ENCODE results near the gene IL22RA1. TPM values are rescaled to one million over a fixed set of nuclear protein-coding genes. Genes with fewer than 3 reads are reported as not detected.

The IL22RA1 gene
- total RNA-seq, 4 donors from 2014 or later: 0.23 TPM; not detected in 3

DNA sequence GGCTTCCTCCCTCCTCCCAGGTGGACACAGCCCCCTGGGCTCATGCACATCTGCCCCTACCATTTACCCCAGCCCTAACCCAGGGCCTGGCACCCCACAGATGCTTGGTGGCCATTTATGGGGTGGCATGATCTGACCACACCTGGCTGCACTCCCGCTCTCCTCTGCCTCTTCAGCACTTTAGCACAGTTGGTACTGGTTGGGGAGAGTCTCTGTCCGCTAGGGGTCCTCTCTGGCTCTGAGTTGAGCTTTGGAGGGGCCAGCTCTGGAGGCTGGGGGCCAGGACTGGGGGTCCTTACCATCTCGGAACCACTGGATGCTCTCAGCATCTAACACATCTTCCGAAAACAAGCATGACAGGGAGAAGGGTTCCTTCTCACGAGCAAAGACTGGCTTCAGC lies 48.4 kb downstream of the IL22RA1 start:
- 71% methylated on average over 3 of the region's 5 CpGs for WGBS
- Histone ChIP-seq H3K27ac (replicated peaks in 1 of 4) (no peak overlapping the region), H3K4me3 (no peak overlapping the region), H3K27me3 (peaks cover 0 to 9% (median 0%) of the 10 kb centered on the region in 4 donors), H3K9me3 (no peaks in the 10 kb centered on the region), H3K36me3 (peaks cover 0 to 50% (median 0%) of the 10 kb centered on the region in 4 donors), H3K4me1 (peaks cover 0 to 19% (median 15%) of the 10 kb centered on the region in 4 donors)
- intact Hi-C loops (cut with DNase I): no loop called here
- no peak for TF ChIP-seq CTCF (IDR thresholded peaks at IDR 0.05)
- no peak for TF ChIP-seq POLR2A (IDR thresholded peaks at IDR 0.05; ENCODE audit: low read depth)
- no peak for TF ChIP-seq POLR2AphosphoS5 (IDR thresholded peaks at IDR 0.05)
- TF ChIP-seq EP300 (IDR thresholded peaks at IDR 0.05): no peak
- no peak for DNase-seq (ENCODE audit: extremely low spot score)

DNA sequence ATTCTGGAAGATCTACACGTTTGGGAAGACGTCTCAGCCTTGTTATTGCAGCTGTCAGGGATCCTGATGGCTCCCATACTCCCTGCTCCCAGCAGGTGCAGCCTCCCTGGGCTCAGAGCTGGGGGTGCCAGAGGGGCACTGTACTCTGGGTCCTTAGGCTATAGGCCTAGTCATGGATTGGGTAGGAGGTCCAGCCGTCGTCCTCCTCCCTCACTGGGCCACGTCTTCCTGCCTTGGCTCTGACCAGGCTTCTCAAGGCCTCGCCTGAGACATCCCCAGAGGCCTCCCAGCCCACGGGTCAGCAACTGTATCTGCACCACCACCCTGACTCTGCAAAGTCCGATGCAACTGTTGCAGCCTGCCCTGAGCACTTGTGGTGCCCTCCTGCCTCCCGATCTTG lies 49.2 kb downstream of the IL22RA1 start:
- H3K9me3 ChIP-seq: no peaks in the 10 kb centered on the region
- TF ChIP-seq CTCF (IDR thresholded peaks at IDR 0.05) (no peak), POLR2AphosphoS5 (IDR thresholded peaks at IDR 0.05) (no peak), POLR2A (IDR thresholded peaks at IDR 0.05; ENCODE audit: low read depth) (no peak), EP300 (IDR thresholded peaks at IDR 0.05) (no peak)
- WGBS: 77% methylated on average over 9 of the region's 9 CpGs
- no peak overlapping the region for H3K4me3 ChIP-seq
- no peak for DNase-seq (ENCODE audit: extremely low spot score)
- intact Hi-C loops (cut with DNase I): no loop called here
- H3K27me3 ChIP-seq: peaks cover 0 to 9% (median 0%) of the 10 kb centered on the region in 4 donors
- H3K36me3 ChIP-seq: peaks cover 0 to 58% (median 0%) of the 10 kb centered on the region in 4 donors
- H3K4me1 ChIP-seq: peaks cover 0 to 22% (median 15%) of the 10 kb centered on the region in 4 donors
- no peak overlapping the region for H3K27ac ChIP-seq (replicated peaks in 1 of 4)

- no peak for DNase-seq (ENCODE audit: extremely low spot score)
- H3K36me3 ChIP-seq: peaks cover 0 to 65% (median 0%) of the 10 kb centered on the region in 4 donors
- no peak overlapping the region for H3K27ac ChIP-seq (replicated peaks in 1 of 4)
- no peak overlapping the region for H3K4me3 ChIP-seq
- peaks cover 0 to 22% (median 15%) of the 10 kb centered on the region in 4 donors for H3K4me1 ChIP-seq
- no peak for TF ChIP-seq EP300 (IDR thresholded peaks at IDR 0.05)
- no peak for TF ChIP-seq POLR2AphosphoS5 (IDR thresholded peaks at IDR 0.05)
- TF ChIP-seq CTCF (IDR thresholded peaks at IDR 0.05): no peak
- TF ChIP-seq POLR2A (IDR thresholded peaks at IDR 0.05; ENCODE audit: low read depth): no peak
- peaks cover 0 to 9% (median 0%) of the 10 kb centered on the region in 4 donors for H3K27me3 ChIP-seq
- intact Hi-C loops (cut with DNase I): no loop called here
- H3K9me3 ChIP-seq: no peaks in the 10 kb centered on the region
- WGBS: 98% methylated on average over 3 of the region's 9 CpGs
Observed at GRCh38 chr1:24092979-24093378, 50.0 kb downstream of the IL22RA1 start.

DNA sequence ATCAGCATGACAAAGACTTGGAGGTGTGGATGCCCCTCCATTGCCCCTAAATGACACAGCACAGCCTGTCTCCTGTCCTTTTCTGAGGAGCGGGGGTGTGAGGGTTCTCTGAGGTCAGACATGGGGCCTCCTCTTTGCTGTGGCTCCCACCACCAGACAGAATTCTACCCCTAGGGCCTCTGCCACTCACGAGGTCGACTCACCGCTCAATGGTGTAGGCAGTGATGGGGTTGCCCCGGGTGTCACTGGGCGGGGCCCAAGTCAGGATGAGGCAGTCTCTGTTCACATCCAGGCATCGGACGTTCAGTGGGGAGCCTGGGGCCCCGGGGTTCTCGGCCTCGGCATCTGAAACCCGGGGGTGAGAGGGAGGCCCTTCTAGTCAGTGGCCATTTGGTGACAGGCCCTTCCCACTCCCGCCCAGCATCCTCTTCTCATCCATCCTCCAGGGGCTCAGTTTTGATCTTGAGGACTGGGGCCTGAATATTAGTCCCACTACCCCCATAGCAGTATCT lies 50.9 kb downstream of the IL22RA1 start:
- Histone ChIP-seq H3K27me3 (peaks cover 0 to 9% (median 0%) of the 10 kb centered on the region in 4 donors), H3K27ac (replicated peaks in 1 of 4) (no peak overlapping the region), H3K4me1 (peaks cover 0 to 22% (median 15%) of the 10 kb centered on the region in 4 donors), H3K9me3 (no peaks in the 10 kb centered on the region), H3K4me3 (no peak overlapping the region), H3K36me3 (peaks cover 0 to 75% (median 0%) of the 10 kb centered on the region in 4 donors)
- intact Hi-C loops (cut with DNase I): no loop called here
- TF ChIP-seq POLR2A (IDR thresholded peaks at IDR 0.05; ENCODE audit: low read depth) (no peak), EP300 (IDR thresholded peaks at IDR 0.05) (no peak), POLR2AphosphoS5 (IDR thresholded peaks at IDR 0.05) (no peak), CTCF (IDR thresholded peaks at IDR 0.05) (no peak)
- no peak for DNase-seq (ENCODE audit: extremely low spot score)
- WGBS: 90% methylated on average over 2 of the region's 13 CpGs

DNA sequence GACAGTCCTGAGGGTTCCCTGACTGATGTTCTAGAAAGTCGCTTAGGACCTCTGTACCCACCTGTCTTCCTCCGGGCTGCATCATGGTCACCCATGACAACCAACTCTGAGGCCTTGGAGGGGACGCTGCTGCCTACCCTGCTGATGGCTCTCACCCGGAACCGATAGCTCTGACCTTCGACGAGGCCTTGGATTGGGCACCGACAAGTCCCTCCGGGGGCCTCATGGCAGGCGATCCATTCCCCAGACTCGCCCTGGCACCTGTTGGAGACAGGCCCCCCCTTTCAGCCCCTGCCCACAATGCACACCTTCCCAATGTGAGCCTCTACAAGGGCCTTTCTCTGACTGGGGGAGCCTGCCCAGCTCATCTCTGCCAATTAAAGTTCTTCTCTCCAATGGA lies 52.2 kb downstream of the IL22RA1 start:
- intact Hi-C loops (cut with DNase I): no loop called here
- DNase-seq (ENCODE audit: extremely low spot score): no peak
- no peaks in the 10 kb centered on the region for H3K9me3 ChIP-seq
- H3K36me3 ChIP-seq: peaks cover 0 to 88% (median 0%) of the 10 kb centered on the region in 4 donors
- H3K27ac ChIP-seq (replicated peaks in 1 of 4): no peak overlapping the region
- TF ChIP-seq POLR2AphosphoS5 (IDR thresholded peaks at IDR 0.05) (no peak), CTCF (IDR thresholded peaks at IDR 0.05) (no peak), EP300 (IDR thresholded peaks at IDR 0.05) (no peak), POLR2A (IDR thresholded peaks at IDR 0.05; ENCODE audit: low read depth) (no peak)
- H3K4me1 ChIP-seq: peaks cover 0 to 11% (median 5%) of the 10 kb centered on the region in 4 donors
- 83% methylated on average over 1 of the region's 11 CpGs for WGBS
- H3K27me3 ChIP-seq: peaks cover 0 to 9% (median 0%) of the 10 kb centered on the region in 4 donors
- no peak overlapping the region for H3K4me3 ChIP-seq

All from esophagus muscularis mucosa (tissue), 4 donors.